ENCODE results near the gene POLRMT.
A peak's percentile ranks its signal among the peaks of the same experiment; 100 is the strongest.
"Not testable (repeated sequence)": the region's sequence is repeated elsewhere in the genome, so short reads cannot be mapped to it uniquely, and the experiment has no call there.

POLRMT gene

GRCh38 chr19:588741-589692 is 44.3 kb downstream of the POLRMT start:
- peak overlapping the region; percentile 83 for H3K27ac ChIP-seq
- TF ChIP-seq CTCF (IDR thresholded peaks at IDR 0.05): no peak
- TF ChIP-seq ZFX (IDR thresholded peaks at IDR 0.05; ENCODE audit: borderline replicate concordance): no peak

GRCh38 chr19:588093-588740 is 45.1 kb downstream of the POLRMT start:
- TF ChIP-seq CTCF (IDR thresholded peaks at IDR 0.05) (peak; percentile 90), ZFX (IDR thresholded peaks at IDR 0.05; ENCODE audit: borderline replicate concordance) (no peak)
- peak overlapping the region; percentile 83 for H3K27ac ChIP-seq

GRCh38 chr19:585551-586110 is 47.7 kb downstream of the POLRMT start:
- TF ChIP-seq ZFX (IDR thresholded peaks at IDR 0.05; ENCODE audit: borderline replicate concordance) (no peak), CTCF (IDR thresholded peaks at IDR 0.05) (no peak)
- H3K27ac ChIP-seq: no peak overlapping the region

GRCh38 chr19:585146-585545 is 48.2 kb downstream of the POLRMT start:
- H3K27ac ChIP-seq: not testable (repeated sequence)

GRCh38 chr19:584240-585001 is 48.9 kb downstream of the POLRMT start:
- peak; percentile 97 for TF ChIP-seq CTCF (IDR thresholded peaks at IDR 0.05)
- TF ChIP-seq ZFX (IDR thresholded peaks at IDR 0.05; ENCODE audit: borderline replicate concordance): no peak
- H3K27ac ChIP-seq: peak overlapping the region; percentile 10; the same call in 1 of the 2 replicates

- H3K27ac ChIP-seq: peak overlapping the region; percentile 10; the same call in 1 of the 2 replicates
- no peak for TF ChIP-seq CTCF (IDR thresholded peaks at IDR 0.05)
- no peak for TF ChIP-seq ZFX (IDR thresholded peaks at IDR 0.05; ENCODE audit: borderline replicate concordance)
These were observed 49.4 kb downstream of the POLRMT start for GRCh38 chr19:583968-584239.

GRCh38 chr19:583198-583967 is 50.0 kb downstream of the POLRMT start:
- H3K27ac ChIP-seq: peak overlapping the region; percentile 10; the same call in 1 of the 2 replicates

More at GRCh38 chr19:583198-583967, 50.0 kb downstream of the POLRMT start:
- TF ChIP-seq CTCF (IDR thresholded peaks at IDR 0.05) (no peak), ZFX (IDR thresholded peaks at IDR 0.05; ENCODE audit: borderline replicate concordance) (no peak)
